Skeletal muscle satellite cell (primary cell): ENCODE results near the gene SLFN12. TPM values are rescaled to one million over a fixed set of nuclear protein-coding genes. Genes with fewer than 3 reads are reported as not detected.
A peak's percentile ranks its signal among the peaks of the same experiment; 100 is the strongest.

Experiments used
- H3K27me3 ChIP-seq: 2 replicates; pipeline ENCODE4 v1.7.0; 2013; ENCODE audit warnings: low read length; ENCODE audit not compliant: control insufficient read depth, insufficient read depth
- H3K36me3 ChIP-seq: 2 replicates; pipeline ENCODE4 v1.7.0; 2013; ENCODE audit warnings: mild to moderate bottlenecking, control low read depth, low read length; ENCODE audit not compliant: insufficient read depth
- H3K4me1 ChIP-seq: 2 replicates; pipeline ENCODE4 v1.7.0; 2013; ENCODE audit warnings: low read length; ENCODE audit not compliant: control insufficient read depth, insufficient read depth
- H3K4me2 ChIP-seq: 2 replicates; pipeline ENCODE4 v1.7.0; 2013; ENCODE audit warnings: mild to moderate bottlenecking, low read length
- H3K4me3 ChIP-seq: 2 replicates; pipeline ENCODE4 v1.7.0; 2013; ENCODE audit warnings: low read length
- H3K9ac ChIP-seq: 2 replicates; pipeline ENCODE4 v1.7.0; 2013; ENCODE audit warnings: mild to moderate bottlenecking, low read depth, low read length, moderate library complexity
- H3K9me3 ChIP-seq: replicated peaks from 2 replicates; pipeline ENCODE4 v1.7.0; 2013; ENCODE audit warnings: mild to moderate bottlenecking, control low read depth, low read length
- small RNA-seq: library from RNA; depleted of rRNA; stranded (forward); fragments of <200 nt; gene quantifications from one replicate; pipeline ENCODE3, GENCODE V24; 2012

The SLFN12 gene

GRCh38 chr17:35373534-35373983, 58.7 kb downstream of the SLFN12 start, which contains the start of gene SLFN11:
TSS of gene SLFN11 (minus strand) at chr17:35373621. CDS start at chr17:35363807, 9,814 bp downstream.
- no peaks in the 10 kb centered on the region for H3K36me3 ChIP-seq
- peak within 1 kb of the TSS; percentile 83 for H3K4me2 ChIP-seq
- H3K27me3 ChIP-seq, result no peaks in the 10 kb centered on the region
- peak within 1 kb of the TSS; percentile 88 for H3K9ac ChIP-seq
- H3K4me1 ChIP-seq, result peaks cover 4% of the 10 kb centered on the region
- H3K9me3 ChIP-seq, result no peaks in the 10 kb centered on the region
- H3K4me3 ChIP-seq, result peak within 1 kb of the TSS; percentile 74

- Histone ChIP-seq H3K4me3 (peak overlapping the region; percentile 74), H3K4me2 (peak overlapping the region; percentile 83), H3K9ac (peak overlapping the region; percentile 88), H3K27me3 (no peaks in the 10 kb centered on the region), H3K9me3 (no peaks in the 10 kb centered on the region), H3K4me1 (peaks cover 4% of the 10 kb centered on the region), H3K36me3 (no peaks in the 10 kb centered on the region)
Observed at GRCh38 chr17:35372846-35373533, 59.3 kb downstream of the SLFN12 start.

- H3K4me3 ChIP-seq, result no peak overlapping the region
- H3K9me3 ChIP-seq, result no peaks in the 10 kb centered on the region
- H3K9ac ChIP-seq, result no peak overlapping the region
- no peak overlapping the region for H3K4me2 ChIP-seq
- H3K4me1 ChIP-seq, result peaks cover 4% of the 10 kb centered on the region
- no peaks in the 10 kb centered on the region for H3K27me3 ChIP-seq
- H3K36me3 ChIP-seq, result no peaks in the 10 kb centered on the region
Observed at GRCh38 chr17:35371934-35372333, 60.4 kb downstream of the SLFN12 start.

GRCh38 chr17:35368081-35368830, 64.0 kb downstream of the SLFN12 start:
- Histone ChIP-seq H3K4me1 (no peaks in the 10 kb centered on the region), H3K4me3 (no peak overlapping the region), H3K4me2 (no peak overlapping the region), H3K9me3 (no peaks in the 10 kb centered on the region), H3K9ac (no peak overlapping the region), H3K36me3 (peaks cover under 1% of the 10 kb centered on the region), H3K27me3 (no peaks in the 10 kb centered on the region)

GRCh38 chr17:35361027-35361426, 71.3 kb downstream of the SLFN12 start:
- Histone ChIP-seq H3K4me2 (no peak overlapping the region), H3K36me3 (peaks cover 10% of the 10 kb centered on the region), H3K27me3 (no peaks in the 10 kb centered on the region), H3K9me3 (no peaks in the 10 kb centered on the region), H3K4me3 (no peak overlapping the region), H3K4me1 (no peaks in the 10 kb centered on the region), H3K9ac (no peak overlapping the region)

Small RNA genes lying within 50 kb of the gene (small RNA-seq; reads per million reads assigned to genes)
- not detected for gene AC060766.3
- not detected for gene AC060766.5
